ENCODE data around the gene ADAMTS2.

ADAMTS2 gene

DNA sequence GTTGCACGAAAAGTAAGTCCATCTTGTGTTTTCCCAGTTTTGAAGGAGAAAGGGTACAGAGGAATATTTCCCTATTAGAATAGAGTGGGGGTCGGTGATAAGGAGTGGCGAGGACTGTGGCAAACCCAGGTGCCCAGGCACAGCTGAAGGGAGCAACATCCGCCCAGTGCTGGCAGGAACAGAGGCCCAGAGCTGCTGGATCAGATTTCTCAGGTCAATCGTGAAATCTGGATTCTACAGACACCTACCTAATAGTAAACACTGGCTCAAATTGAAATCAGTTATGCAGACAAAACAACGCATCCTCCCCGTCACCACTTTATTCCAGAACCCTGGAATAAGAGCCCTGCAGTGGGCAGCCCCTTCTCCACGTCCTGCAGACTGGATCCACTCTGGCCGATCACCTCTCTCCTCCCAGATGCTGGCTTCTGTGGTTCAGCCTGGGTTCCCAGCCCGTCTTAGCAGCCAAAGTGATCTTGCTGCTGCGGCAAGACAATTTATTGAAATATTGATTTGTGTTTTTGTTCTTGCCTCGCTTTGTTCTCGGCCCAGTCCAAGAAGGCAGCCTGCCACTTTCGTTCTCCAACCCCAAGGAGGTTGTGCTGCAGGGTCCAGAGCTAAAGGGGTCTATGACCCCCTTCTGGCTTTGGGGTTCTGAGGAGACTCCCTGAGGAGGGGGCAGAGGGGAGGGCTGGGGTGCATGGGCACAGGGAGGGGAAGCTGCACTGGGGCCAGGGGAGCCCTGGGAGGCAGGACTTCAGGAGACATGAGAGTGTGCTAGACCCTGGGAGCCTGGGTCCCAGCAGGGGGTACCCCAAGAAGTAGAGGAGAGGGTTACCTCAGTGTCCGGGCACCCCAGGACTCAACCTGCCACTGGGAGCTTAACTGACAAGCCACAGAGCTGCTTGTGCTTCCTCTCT is 181.8 kb downstream of the ADAMTS2 start:
- H3K4me3 ChIP-seq (ENCODE audit: low read depth, low read length) = no peak overlapping the region
- TF ChIP-seq, protein P1, sequence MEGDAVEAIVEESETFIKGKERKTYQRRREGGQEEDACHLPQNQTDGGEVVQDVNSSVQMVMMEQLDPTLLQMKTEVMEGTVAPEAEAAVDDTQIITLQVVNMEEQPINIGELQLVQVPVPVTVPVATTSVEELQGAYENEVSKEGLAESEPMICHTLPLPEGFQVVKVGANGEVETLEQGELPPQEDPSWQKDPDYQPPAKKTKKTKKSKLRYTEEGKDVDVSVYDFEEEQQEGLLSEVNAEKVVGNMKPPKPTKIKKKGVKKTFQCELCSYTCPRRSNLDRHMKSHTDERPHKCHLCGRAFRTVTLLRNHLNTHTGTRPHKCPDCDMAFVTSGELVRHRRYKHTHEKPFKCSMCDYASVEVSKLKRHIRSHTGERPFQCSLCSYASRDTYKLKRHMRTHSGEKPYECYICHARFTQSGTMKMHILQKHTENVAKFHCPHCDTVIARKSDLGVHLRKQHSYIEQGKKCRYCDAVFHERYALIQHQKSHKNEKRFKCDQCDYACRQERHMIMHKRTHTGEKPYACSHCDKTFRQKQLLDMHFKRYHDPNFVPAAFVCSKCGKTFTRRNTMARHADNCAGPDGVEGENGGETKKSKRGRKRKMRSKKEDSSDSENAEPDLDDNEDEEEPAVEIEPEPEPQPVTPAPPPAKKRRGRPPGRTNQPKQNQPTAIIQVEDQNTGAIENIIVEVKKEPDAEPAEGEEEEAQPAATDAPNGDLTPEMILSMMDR (IDR thresholded peaks at IDR 0.05; ENCODE audit: low read depth, low read length) = no peak

DNA sequence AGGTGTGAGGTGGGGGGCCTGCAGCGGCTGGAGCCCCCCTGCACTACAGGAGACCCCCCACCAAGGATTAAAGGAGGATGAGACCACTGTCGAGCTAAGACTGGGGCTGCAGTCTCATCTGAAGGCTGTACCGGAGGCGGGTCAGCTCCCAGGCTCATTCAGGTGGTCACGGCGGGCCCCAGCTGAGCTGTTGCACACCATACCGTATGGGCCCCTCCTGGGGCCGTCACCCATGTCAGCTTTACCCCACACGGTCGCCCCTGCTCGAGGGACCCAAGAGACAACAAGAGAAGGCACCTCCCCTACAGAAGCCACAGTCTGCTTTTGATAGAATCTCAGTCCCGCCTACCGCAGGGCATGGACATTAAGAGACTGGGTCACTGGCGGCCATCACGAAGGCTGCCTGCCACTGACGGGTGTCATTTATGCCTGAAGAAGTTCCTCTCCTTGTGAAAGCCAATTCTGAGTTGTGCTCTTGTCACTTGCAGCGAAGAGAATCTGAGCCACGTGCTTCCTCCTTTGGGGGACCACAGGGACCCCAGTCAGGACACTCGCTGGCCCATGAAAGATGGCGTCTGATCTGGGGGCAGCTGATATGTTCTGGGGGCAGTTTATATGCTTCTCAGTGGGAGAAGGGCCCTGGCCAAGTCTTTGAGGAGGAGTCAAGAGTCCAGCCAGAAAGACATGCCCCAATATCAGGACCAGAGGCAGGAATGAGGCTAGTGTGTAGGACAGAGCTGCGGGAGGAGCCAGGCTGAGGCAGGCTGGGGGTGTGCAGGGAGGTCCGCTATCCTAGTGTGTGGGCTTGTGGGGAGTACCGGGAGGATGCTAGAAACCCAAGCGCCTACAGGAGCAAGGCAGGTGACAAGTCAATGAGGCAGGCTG is 182.7 kb downstream of the ADAMTS2 start:
- H3K4me3 ChIP-seq (ENCODE audit: low read depth, low read length) = no peak overlapping the region
- TF ChIP-seq, protein P1 (IDR thresholded peaks at IDR 0.05; ENCODE audit: low read depth, low read length) = no peak

DNA sequence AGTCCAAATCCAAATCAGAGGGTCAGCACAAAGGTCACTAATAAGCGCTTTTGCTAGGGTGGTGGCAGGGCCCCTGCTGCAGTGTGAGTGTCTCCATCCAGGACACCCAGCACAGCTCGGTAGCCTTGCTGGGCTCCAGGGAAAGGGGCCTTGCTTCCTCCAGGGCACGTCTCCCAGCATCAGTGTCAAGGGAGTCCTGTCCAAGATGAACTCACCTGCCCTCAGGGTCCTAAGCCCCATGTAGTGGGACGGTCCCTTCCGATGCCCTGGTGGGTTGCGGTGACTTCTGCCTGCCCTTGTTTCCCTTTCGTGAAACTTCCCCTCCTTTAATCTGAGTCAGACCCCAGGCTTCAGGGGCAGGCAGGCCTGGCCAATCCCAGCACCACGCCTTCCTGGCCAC is 183.4 kb downstream of the ADAMTS2 start:
- TF ChIP-seq, protein P1 (IDR thresholded peaks at IDR 0.05; ENCODE audit: low read depth, low read length) = no peak
- H3K4me3 ChIP-seq (ENCODE audit: low read depth, low read length) = no peak overlapping the region

DNA sequence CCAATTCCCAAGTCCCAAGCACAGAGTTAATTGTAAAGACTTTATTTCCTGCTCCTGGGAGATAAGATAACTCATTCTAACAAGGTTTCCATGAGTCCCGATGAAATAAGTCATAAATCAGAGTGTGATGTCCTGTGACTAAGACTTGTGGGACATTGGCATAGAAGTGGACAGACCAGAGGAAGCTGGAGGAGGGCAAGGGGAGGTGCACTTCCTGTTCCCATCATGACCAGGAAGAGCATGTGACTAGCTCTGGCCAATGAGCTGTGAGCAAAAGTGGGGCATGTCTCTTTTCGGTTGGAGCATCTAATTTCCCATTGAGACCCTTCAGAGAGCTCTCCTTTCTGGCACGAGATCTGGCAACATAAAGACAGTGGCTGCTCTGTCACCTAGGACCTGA is 184.7 kb downstream of the ADAMTS2 start:
- H3K4me3 ChIP-seq (ENCODE audit: low read depth, low read length) = no peak overlapping the region
- TF ChIP-seq, protein P1 (IDR thresholded peaks at IDR 0.05; ENCODE audit: low read depth, low read length) = no peak

DNA sequence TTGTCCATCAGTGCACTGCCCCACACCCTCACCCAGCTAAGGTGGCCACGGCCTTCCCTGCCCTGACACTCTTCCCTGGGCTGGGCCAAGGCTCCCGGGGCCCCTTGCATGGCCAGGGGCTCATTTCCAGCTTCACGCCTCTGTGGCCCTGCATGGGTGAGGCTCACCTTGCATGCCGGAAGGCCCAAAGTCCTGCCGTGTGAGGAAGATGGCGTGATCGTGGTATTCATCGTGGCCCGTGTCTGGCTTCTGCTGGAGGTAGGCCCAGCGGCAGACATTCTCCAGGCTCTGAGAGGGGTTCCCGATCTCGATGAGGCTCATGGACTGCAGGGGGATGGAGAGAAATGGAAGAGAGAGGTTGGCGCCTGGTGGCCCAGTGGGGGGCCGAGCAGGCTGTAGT is 186.7 kb downstream of the ADAMTS2 start:
- H3K4me3 ChIP-seq (ENCODE audit: low read depth, low read length) = no peak overlapping the region
- TF ChIP-seq, protein P1 (IDR thresholded peaks at IDR 0.05; ENCODE audit: low read depth, low read length) = no peak

DNA sequence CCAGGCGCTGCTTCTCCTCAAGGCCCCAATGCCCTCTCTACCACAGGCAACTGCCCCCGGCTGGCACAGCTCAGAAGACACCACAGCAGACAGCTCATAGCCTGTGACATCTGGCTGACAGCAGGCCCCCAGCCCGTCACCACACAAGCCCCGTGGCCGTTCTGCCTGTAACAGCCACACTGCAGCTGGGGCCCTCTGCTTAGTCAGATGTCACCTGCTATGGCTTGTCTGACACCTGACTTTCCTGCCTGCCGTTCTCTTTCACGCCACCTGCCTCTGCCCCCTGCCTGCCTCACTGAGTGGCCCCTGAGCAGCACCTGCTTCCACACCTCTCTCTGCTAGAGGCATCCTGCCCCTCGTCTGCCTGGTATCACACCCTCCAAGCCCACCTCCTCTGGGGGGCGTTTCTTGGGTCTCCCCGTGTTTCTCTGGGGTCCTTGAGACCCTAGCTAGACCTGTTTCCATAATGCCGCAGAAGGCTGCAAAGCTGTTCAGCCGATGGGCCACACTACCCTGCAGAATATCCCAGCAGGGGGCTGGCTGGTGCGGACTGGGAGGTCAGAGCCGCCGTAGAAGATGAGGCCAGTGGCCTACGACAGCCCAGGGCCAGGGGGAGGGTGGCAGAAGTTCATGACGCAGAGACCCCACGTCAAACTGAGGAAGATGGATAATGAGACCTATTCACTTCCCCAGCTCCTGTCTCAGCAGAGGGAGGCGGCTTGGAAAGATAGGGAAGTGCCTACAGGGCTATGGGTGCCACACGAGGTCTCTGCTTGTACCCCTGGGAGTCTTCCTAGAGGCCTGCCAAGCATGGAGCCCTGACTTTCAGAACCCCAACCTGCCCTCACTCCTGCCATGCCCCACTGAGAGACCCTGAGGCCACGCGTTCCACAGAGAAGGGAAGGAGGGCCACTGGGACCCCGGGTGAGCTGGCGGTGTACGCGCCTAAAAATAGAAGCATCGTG is 190.0 kb downstream of the ADAMTS2 start:
- TF ChIP-seq, protein P1 (IDR thresholded peaks at IDR 0.05; ENCODE audit: low read depth, low read length) = no peak
- H3K4me3 ChIP-seq (ENCODE audit: low read depth, low read length) = no peak overlapping the region

Measured in WI38 (cell line).